Glutamatergic neuron (in vitro differentiated cells): ENCODE data around the gene CDC73. TPM values are rescaled to one million over a fixed set of nuclear protein-coding genes. Genes with fewer than 3 reads are reported as not detected.

ENCODE experiments used
- DNase-seq: peaks from one replicate; pipeline ENCODE4 v3.0.0; 2022
- H3K27ac Mint-ChIP-seq: one replicate; pipeline ENCODE4 v1.8.0; 2020; ENCODE audit warnings: mild to moderate bottlenecking, mixed read lengths, inconsistent platforms; ENCODE audit not compliant: unreplicated experiment
- H3K27me3 Mint-ChIP-seq: one replicate; pipeline ENCODE4 v1.8.0; 2020; ENCODE audit warnings: mild to moderate bottlenecking, moderate library complexity, mixed read lengths, inconsistent platforms; ENCODE audit not compliant: unreplicated experiment
- H3K36me3 Mint-ChIP-seq: one replicate; pipeline ENCODE4 v1.8.0; 2020; ENCODE audit warnings: mild to moderate bottlenecking, mixed read lengths, inconsistent platforms; ENCODE audit not compliant: unreplicated experiment
- H3K4me1 Mint-ChIP-seq: one replicate; pipeline ENCODE4 v1.8.0; 2020; ENCODE audit warnings: mild to moderate bottlenecking, low read depth, mixed read lengths, inconsistent platforms; ENCODE audit not compliant: unreplicated experiment
- H3K4me3 Mint-ChIP-seq: one replicate; pipeline ENCODE4 v1.8.0; 2020; ENCODE audit warnings: mild to moderate bottlenecking, mixed read lengths, inconsistent platforms; ENCODE audit not compliant: unreplicated experiment
- H3K9me3 Mint-ChIP-seq: one replicate; pipeline ENCODE4 v1.8.0; 2020; ENCODE audit warnings: mild to moderate bottlenecking, moderate library complexity, mixed read lengths, inconsistent platforms; ENCODE audit not compliant: unreplicated experiment
- CTCF ChIP-seq: fragments of 200-600 bp; sonication (generic); IDR thresholded peaks from one replicate; pipeline ENCODE4 v1.5.0; 2021; ENCODE audit not compliant: partially characterized antibody, unreplicated experiment
- total RNA-seq: library from RNA; stranded (reverse); fragmentation: NEBNext Ultra II Directional; extraction: Animal tissue kit (Norgen Biotek cat#: 25700); gene quantifications from one replicate; pipeline ENCODE4 v1.2.1, GENCODE V29; 2021; ENCODE audit not compliant: unreplicated experiment

Gene CDC73
- total RNA-seq, 1 donor from 2014 or later: 40.0 TPM

DNA sequence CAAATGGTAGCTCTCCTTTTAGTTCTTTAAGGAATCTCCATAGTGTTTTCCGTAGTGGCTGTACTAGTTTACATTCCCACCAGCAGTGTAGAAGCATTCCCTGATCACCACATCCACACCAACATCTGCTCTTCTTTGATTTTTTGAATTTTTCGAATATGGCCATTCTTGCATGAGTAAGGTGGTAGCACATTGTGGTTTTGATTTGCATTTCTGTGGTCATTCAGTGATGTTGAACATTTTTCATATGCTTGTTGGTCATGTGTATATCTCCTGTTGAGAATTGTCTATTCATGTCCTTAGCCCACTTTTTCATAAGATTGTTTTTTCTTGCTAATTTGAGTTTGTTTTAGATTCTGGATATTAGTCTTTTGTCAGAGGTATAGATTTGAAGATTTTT is 149.2 kb downstream of the CDC73 start:
- Mint-ChIP-seq H3K9me3 (peaks cover 10% of the 10 kb centered on the region), H3K4me1 (no peaks in the 10 kb centered on the region)
- DNase-seq: no peak

GRCh38 chr1:193275773-193276172 is 153.9 kb downstream of the CDC73 start:
- Mint-ChIP-seq H3K4me3 (no peak overlapping the region), H3K9me3 (peaks cover 10% of the 10 kb centered on the region), H3K27ac (no peak overlapping the region), H3K36me3 (no peaks in the 10 kb centered on the region), H3K4me1 (no peaks in the 10 kb centered on the region), H3K27me3 (no peaks in the 10 kb centered on the region)
- TF ChIP-seq CTCF: no peak
- no peak for DNase-seq

More for the DNA sequence above, 149.2 kb downstream of the CDC73 start:
- Mint-ChIP-seq H3K36me3 (no peaks in the 10 kb centered on the region), H3K27ac (no peak overlapping the region), H3K27me3 (no peaks in the 10 kb centered on the region), H3K4me3 (no peak overlapping the region)
- TF ChIP-seq CTCF: no peak

DNA sequence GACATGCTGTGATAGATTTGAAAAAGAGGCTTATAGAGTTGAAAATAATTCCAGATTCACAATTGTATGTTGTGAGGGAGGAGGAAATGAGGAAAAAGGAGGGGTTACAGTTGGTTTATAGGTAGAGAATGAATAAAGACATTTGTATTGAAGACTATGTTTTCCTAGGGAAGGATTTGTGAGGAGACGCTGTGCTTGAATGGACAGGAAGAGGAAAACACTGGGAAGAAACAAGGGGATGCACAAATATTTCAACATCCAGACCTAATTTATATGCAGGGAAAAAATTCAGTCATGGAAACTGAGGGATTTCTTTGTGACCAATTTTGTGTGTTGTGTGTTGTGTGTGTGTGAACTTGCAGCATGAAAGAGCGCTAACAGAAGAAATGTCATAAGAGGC is 157.1 kb downstream of the CDC73 start:
- no peak for DNase-seq
- no peak overlapping the region for H3K4me3 Mint-ChIP-seq
- TF ChIP-seq CTCF: no peak

DNA sequence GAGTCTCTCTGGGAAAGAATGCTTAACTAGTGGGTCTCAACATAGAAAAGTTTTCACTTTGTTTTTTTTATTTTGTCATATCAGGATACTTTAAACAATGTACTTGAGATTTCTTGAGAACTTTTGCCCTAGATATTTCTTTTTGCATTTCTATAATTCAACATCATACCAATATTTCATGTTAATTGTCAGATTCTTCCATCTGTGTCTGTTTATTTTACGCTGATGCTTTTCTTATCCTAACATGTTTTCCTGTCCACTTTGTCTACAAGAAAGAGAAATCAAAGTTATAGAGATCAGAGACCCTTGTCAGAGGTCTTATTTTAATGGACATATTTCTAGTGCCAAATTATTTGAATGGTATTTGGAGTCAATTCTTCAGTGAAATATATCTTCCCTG is 160.1 kb downstream of the CDC73 start:
- TF ChIP-seq CTCF: no peak
- no peak for DNase-seq
- Mint-ChIP-seq H3K9me3 (no peaks in the 10 kb centered on the region), H3K4me1 (no peaks in the 10 kb centered on the region), H3K27ac (no peak overlapping the region), H3K36me3 (no peaks in the 10 kb centered on the region), H3K27me3 (no peaks in the 10 kb centered on the region), H3K4me3 (no peak overlapping the region)

More for the DNA sequence above, 157.1 kb downstream of the CDC73 start:
- peaks cover 5% of the 10 kb centered on the region for H3K9me3 Mint-ChIP-seq
- H3K27me3 Mint-ChIP-seq: no peaks in the 10 kb centered on the region
- no peak overlapping the region for H3K27ac Mint-ChIP-seq
- H3K36me3 Mint-ChIP-seq: no peaks in the 10 kb centered on the region
- H3K4me1 Mint-ChIP-seq: no peaks in the 10 kb centered on the region

GRCh38 chr1:193283016-193283415 is 161.2 kb downstream of the CDC73 start:
- H3K9me3 Mint-ChIP-seq: no peaks in the 10 kb centered on the region
- DNase-seq: no peak
- no peaks in the 10 kb centered on the region for H3K27me3 Mint-ChIP-seq
- TF ChIP-seq CTCF: no peak
- no peak overlapping the region for H3K27ac Mint-ChIP-seq
- no peaks in the 10 kb centered on the region for H3K4me1 Mint-ChIP-seq
- no peaks in the 10 kb centered on the region for H3K36me3 Mint-ChIP-seq
- H3K4me3 Mint-ChIP-seq: no peak overlapping the region
